Esophagus muscularis mucosa (tissue), 4 donors: ENCODE results near the gene SH3RF3. TPM values are rescaled to one million over a fixed set of nuclear protein-coding genes. Genes with fewer than 3 reads are reported as not detected.

Experiments
- DNase-seq: peaks from one replicate; pipeline ENCODE4 v3.0.0-alpha.2; 2017; ENCODE audit errors: extremely low spot score
- H3K27ac ChIP-seq, 4 donors: fragments of 200-600 bp; sonication (generic); replicated peaks in 1 of 4; 1 replicate in 3 of 4; 2 replicates in 1 of 4; pipeline ENCODE4 v1.5.1; 2016 to 2019; ENCODE audit warnings: mild to moderate bottlenecking in 1 of 4
- H3K27me3 ChIP-seq, 4 donors: fragments of 200-600 bp; sonication (generic); one replicate each; pipeline versions ENCODE4 v1.5.1 to v1.6.0; 2016 to 2019
- H3K36me3 ChIP-seq, 4 donors: fragments of 200-600 bp; sonication (generic); one replicate each; pipeline ENCODE4 v1.5.1; 2016 to 2019
- H3K4me1 ChIP-seq, 4 donors: fragments of 200-600 bp; sonication (generic); one replicate each; pipeline ENCODE4 v1.5.1; 2016 to 2019
- H3K4me3 ChIP-seq, 4 donors: fragments of 200-600 bp; sonication (generic); 1 replicate in 2 of 4; 2 replicates in 2 of 4; pipeline ENCODE4 v1.5.1; 2016 to 2019; ENCODE audit warnings: mild to moderate bottlenecking in 4 of 4, moderate library complexity in 1 of 4
- H3K9me3 ChIP-seq, 4 donors: fragments of 200-600 bp; sonication (generic); 1 replicate in 3 of 4; 2 replicates in 1 of 4; pipeline ENCODE4 v1.5.1; 2016 to 2019
- EP300 ChIP-seq: sonication (generic); formaldehyde crosslinking; IDR thresholded peaks from one replicate; pipeline ENCODE4 v1.6.1; 2017; ENCODE audit warnings: antibody characterized with exemption
- POLR2A ChIP-seq: fragments of 450-650 bp; IDR thresholded peaks from one replicate; pipeline ENCODE4 v1.6.1; 2017; ENCODE audit warnings: antibody characterized with exemption, moderate library complexity, mild to moderate bottlenecking, low read depth
- POLR2AphosphoS5 ChIP-seq, 2 donors: sonication (generic); formaldehyde crosslinking; IDR thresholded peaks; one replicate each; pipeline ENCODE4 v1.6.1; 2017; ENCODE audit warnings: antibody characterized with exemption in 2 of 2
- WGBS: methylation state at CpG from one replicate; pipeline ENCODE4 v1.1.5; 2018; 5-methylcytosine and 5-hydroxymethylcytosine counted together
- intact Hi-C: fragments of 100-400 bp; cut with DNase I; formaldehyde crosslinking; loops from one replicate; pipeline ENCODE4 v1.15.1; 2023
- total RNA-seq, 4 donors: library from RNA; depleted of rRNA; stranded (reverse); fragments of >200 nt; gene quantifications; one replicate each; pipeline versions ENCODE4 v1.1.0 to v1.2.1, GENCODE V29; 2016
- TF ChIP-seq, protein P1 (sequence below), 3 experiments: fragments of 200-600 bp in 2 of 3; fragments of 450-650 bp in 1 of 3; sonication (generic) in 2 of 3; IDR thresholded peaks; one replicate each; pipeline ENCODE4 v1.5.1; 2017 to 2019; ENCODE audit warnings: antibody characterized with exemption in 3 of 3, mild to moderate bottlenecking in 2 of 3, moderate library complexity in 1 of 3

SH3RF3 gene
- total RNA-seq, 4 donors from 2014 or later = 6.3 to 17.5 (median 11.3) TPM

DNA sequence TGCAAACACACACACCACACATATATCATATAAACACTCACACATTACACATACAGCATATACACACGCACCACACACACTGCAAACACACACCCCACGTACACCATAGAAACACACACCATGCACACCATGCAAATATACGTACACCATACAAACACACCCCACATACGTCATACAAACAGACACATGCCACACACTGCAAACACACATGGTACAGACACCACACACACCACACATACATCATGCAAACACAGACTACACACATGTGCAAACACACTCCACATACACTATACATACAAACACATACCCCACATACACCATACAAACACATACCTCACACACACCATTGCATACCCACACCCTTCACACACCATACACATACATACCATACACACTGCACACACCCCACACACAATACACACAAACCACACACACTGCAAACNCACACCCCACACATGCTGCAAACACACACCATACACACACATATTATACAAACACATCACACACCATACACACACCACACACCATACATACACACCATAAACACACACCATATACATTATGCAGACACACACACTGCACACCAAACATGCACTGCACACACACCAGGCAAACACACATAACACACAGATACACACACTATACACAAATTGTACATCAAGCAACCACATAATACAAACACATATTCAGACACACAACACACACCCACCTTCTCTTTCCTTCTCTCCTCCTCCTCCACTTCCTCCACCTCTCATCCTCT, 364.4 kb downstream of the SH3RF3 start:
- no peaks in the 10 kb centered on the region for H3K27me3 ChIP-seq
- peaks cover 0 to 17% (median 9%) of the 10 kb centered on the region in 4 donors for H3K36me3 ChIP-seq
- H3K4me1 ChIP-seq = peaks cover 8 to 19% (median 16%) of the 10 kb centered on the region in 4 donors
- no peak overlapping the region for H3K27ac ChIP-seq
- TF ChIP-seq POLR2A = no peak
- TF ChIP-seq EP300 = no peak
- no peak for TF ChIP-seq POLR2AphosphoS5 (IDR thresholded peaks at IDR 0.05)
- TF ChIP-seq, protein P1, sequence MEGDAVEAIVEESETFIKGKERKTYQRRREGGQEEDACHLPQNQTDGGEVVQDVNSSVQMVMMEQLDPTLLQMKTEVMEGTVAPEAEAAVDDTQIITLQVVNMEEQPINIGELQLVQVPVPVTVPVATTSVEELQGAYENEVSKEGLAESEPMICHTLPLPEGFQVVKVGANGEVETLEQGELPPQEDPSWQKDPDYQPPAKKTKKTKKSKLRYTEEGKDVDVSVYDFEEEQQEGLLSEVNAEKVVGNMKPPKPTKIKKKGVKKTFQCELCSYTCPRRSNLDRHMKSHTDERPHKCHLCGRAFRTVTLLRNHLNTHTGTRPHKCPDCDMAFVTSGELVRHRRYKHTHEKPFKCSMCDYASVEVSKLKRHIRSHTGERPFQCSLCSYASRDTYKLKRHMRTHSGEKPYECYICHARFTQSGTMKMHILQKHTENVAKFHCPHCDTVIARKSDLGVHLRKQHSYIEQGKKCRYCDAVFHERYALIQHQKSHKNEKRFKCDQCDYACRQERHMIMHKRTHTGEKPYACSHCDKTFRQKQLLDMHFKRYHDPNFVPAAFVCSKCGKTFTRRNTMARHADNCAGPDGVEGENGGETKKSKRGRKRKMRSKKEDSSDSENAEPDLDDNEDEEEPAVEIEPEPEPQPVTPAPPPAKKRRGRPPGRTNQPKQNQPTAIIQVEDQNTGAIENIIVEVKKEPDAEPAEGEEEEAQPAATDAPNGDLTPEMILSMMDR (IDR thresholded peaks at IDR 0.05) = no peak
- intact Hi-C loops = no loop called here
- no peak overlapping the region for H3K4me3 ChIP-seq
- no peaks in the 10 kb centered on the region for H3K9me3 ChIP-seq
- DNase-seq = no peak
- WGBS = 68% methylated on average over 4 of the region's 4 CpGs

DNA sequence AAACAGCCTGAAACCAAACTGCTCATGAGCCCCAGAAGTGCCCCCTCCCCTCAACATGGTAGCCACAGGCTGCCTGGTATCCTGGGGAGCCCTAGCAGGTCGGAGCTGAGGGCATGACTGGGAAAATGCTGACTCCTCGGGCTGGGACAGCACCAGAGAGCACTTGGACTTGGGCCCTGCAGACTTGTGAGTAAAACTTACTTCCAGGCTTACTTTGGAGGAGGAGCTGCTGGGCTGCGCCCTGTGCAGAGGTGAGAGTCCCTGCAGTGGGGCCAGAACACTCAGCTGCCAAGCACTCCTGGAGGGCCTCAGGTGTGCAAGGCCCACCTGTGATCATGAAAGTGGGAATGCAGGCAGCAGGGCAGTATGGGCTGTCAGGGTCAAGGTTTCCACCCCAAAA, 365.3 kb downstream of the SH3RF3 start:
- Histone ChIP-seq H3K27ac (no peak overlapping the region), H3K36me3 (peaks cover 0 to 17% (median 9%) of the 10 kb centered on the region in 4 donors), H3K4me3 (no peak overlapping the region), H3K9me3 (no peaks in the 10 kb centered on the region), H3K27me3 (no peaks in the 10 kb centered on the region), H3K4me1 (peaks cover 9 to 21% (median 12%) of the 10 kb centered on the region in 4 donors)
- TF ChIP-seq EP300 = no peak
- TF ChIP-seq, protein P1 (IDR thresholded peaks at IDR 0.05) = no peak
- no peak for TF ChIP-seq POLR2A
- TF ChIP-seq POLR2AphosphoS5 (IDR thresholded peaks at IDR 0.05) = no peak
- 92% methylated on average over 2 of the region's 3 CpGs for WGBS
- intact Hi-C loops = no loop called here
- DNase-seq = no peak

DNA sequence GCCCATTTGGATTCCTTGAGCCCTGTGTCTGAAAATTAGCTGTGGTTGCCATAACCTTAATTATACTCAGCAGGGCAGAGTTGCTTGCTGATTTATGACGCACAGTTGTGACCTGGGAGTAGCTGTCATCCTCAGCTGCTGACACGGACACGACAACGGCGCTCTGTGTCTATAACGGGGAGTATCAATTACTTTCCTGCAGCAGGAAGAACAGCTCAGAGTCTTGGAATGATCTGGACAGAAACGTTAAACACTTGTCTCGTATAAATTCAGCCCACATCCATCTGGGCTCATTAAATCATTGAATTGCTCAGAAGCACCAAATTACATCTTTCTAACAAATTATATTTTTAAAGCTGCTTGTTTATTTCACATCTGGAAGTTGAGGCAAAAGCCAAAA, 368.5 kb downstream of the SH3RF3 start:
- Histone ChIP-seq H3K4me3 (no peak overlapping the region), H3K4me1 (peaks cover 9 to 24% (median 12%) of the 10 kb centered on the region in 4 donors), H3K27ac (no peak overlapping the region), H3K27me3 (no peaks in the 10 kb centered on the region), H3K36me3 (peaks cover 0 to 20% (median 7%) of the 10 kb centered on the region in 4 donors), H3K9me3 (no peaks in the 10 kb centered on the region)
- TF ChIP-seq EP300 (no peak), POLR2AphosphoS5 (IDR thresholded peaks at IDR 0.05) (no peak), POLR2A (no peak)
- TF ChIP-seq, protein P1 (IDR thresholded peaks at IDR 0.05) = no peak
- DNase-seq = no peak
- WGBS = 57% methylated on average over 8 of the region's 8 CpGs
- intact Hi-C loops = no loop called here

DNA sequence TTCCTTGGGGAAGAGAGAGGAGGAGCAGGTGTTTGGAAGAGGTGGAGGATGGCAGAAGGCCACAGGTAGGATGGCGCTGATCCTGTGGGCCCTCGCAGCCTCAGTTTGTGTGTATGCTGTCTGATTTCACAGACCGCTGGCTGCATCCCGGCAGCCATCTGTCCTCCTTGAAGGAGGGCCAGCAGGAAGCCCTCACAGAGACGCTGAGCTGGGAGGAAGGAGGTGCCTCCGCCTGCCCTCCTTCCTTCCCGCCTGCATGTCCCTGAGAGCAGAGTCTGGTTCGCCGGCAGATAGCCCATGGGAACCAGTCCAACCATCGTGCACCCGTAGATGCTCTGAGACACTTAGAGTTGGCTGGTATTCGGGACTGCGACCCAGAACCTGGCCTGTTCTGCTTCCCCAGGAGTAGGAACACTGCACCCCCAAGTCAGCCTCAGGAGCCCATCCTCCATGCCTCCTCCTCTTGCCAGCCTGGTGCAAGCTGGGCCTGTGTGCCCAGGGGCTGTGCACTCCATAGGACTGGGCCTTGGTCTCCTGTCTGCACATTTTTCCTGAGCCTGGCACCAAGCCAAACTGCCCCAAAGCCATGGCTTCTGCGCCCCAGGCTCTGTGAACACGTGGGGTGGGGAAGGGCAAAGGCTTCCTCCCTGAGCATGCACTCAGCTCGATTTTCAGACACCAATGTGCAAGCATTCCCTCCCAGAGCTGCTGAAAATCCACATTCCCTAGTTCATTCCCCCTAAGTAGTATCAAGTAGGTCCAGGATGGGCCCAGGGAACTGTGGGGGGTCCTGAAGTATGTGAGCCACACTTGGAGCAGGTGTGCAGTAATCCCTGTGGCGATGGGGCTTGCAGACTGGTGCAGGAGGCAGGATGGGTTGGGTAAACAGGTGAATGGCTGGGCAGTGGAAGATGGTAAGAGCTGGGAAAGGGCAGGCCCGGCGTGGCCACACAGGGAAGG, 369.2 kb downstream of the SH3RF3 start:
- no peak overlapping the region for H3K4me3 ChIP-seq
- no peak overlapping the region for H3K27ac ChIP-seq

More for the DNA sequence above, 369.2 kb downstream of the SH3RF3 start:
- Histone ChIP-seq H3K4me1 (peaks cover 9 to 24% (median 12%) of the 10 kb centered on the region in 4 donors), H3K36me3 (peaks cover 0 to 25% (median 6%) of the 10 kb centered on the region in 4 donors), H3K9me3 (no peaks in the 10 kb centered on the region), H3K27me3 (no peaks in the 10 kb centered on the region)
- WGBS = 61% methylated on average over 19 of the region's 19 CpGs
- no peak for DNase-seq
- intact Hi-C loops = no loop called here
- TF ChIP-seq POLR2AphosphoS5 (IDR thresholded peaks at IDR 0.05) (no peak), POLR2A (no peak), EP300 (no peak)
- TF ChIP-seq, protein P1 (IDR thresholded peaks at IDR 0.05) = no peak
